MCF 10A (cell line): ENCODE results near the gene KCTD15. TPM values are rescaled to one million over a fixed set of nuclear protein-coding genes. Genes with fewer than 3 reads are reported as not detected.

ENCODE experiments used
- BruUV-seq: library from RNA; stranded (reverse); fragments of 400-500 nt; replicated peaks from 2 replicates; lab custom pipeline; 2021; lab: Mats Ljungman, UMichigan
- CTCF ChIA-PET: fragments of 300-600 bp; sonication (Branson Sonifier 250); formaldehyde crosslinking; extraction: SDS; loops from one replicate; lab custom pipeline; 2021; ENCODE audit warnings: antibody characterized with exemption, inconsistent platforms; lab: Yijun Ruan, JAX
- POLR2A ChIA-PET: fragments of 300-600, 350-650 bp; sonication (Branson Sonifier 250); formaldehyde crosslinking; extraction: SDS; loops from one replicate; lab custom pipeline; 2020; ENCODE audit warnings: antibody characterized with exemption, inconsistent platforms; lab: Yijun Ruan, JAX
- DNase-seq: peaks from one replicate; pipeline ENCODE4 v3.0.0-alpha.2; 2018; ENCODE audit not compliant: unreplicated experiment
- H3K27ac Mint-ChIP-seq: one replicate; pipeline ENCODE4 v1.8.0; 2022; ENCODE audit warnings: mild to moderate bottlenecking, low read depth, mixed read lengths; ENCODE audit not compliant: unreplicated experiment
- H3K27me3 Mint-ChIP-seq: one replicate; pipeline ENCODE4 v1.8.0; 2022; ENCODE audit warnings: mixed read lengths; ENCODE audit not compliant: insufficient read depth, unreplicated experiment
- H3K36me3 Mint-ChIP-seq: one replicate; pipeline ENCODE4 v1.8.0; 2022; ENCODE audit warnings: mild to moderate bottlenecking, moderate library complexity, mixed read lengths; ENCODE audit not compliant: insufficient read depth, unreplicated experiment
- H3K4me1 Mint-ChIP-seq: one replicate; pipeline ENCODE4 v1.8.0; 2022; ENCODE audit warnings: mixed read lengths; ENCODE audit not compliant: insufficient read depth, unreplicated experiment
- H3K4me3 Mint-ChIP-seq: one replicate; pipeline ENCODE4 v1.8.0; 2022; ENCODE audit warnings: mild to moderate bottlenecking, moderate library complexity, mixed read lengths; ENCODE audit not compliant: unreplicated experiment
- H3K9me3 Mint-ChIP-seq: one replicate; pipeline ENCODE4 v1.8.0; 2022; ENCODE audit warnings: mixed read lengths; ENCODE audit not compliant: unreplicated experiment
- CTCF ChIP-seq: fragments of 200-600 bp; IDR thresholded peaks from one replicate; pipeline ENCODE4 v1.8.0; 2022; ENCODE audit warnings: antibody characterized with exemption, mild to moderate bottlenecking; ENCODE audit not compliant: unreplicated experiment
- intact Hi-C: fragments of 100-400 bp; cut with micrococcal nuclease; formaldehyde crosslinking; loops from 2 replicates; pipeline ENCODE4 v1.14.1; 2022
- total RNA-seq: library from RNA; stranded (reverse); gene quantifications from 2 replicates; pipeline ENCODE4 v1.2.3, GENCODE V29; 2022

KCTD15 gene
- total RNA-seq, 1 experiment from 2014 or later, result 53.7 TPM

GRCh38 chr19:33752945-33753344 is 43.7 kb upstream of the KCTD15 start:
- intact Hi-C loops, result no loop called here
- no peaks in the 10 kb centered on the region for H3K27me3 Mint-ChIP-seq
- no TSS peak for BruUV-seq
- CTCF ChIA-PET, result no interaction called here
- H3K9me3 Mint-ChIP-seq, result no peaks in the 10 kb centered on the region
- no peaks in the 10 kb centered on the region for H3K36me3 Mint-ChIP-seq
- H3K27ac Mint-ChIP-seq, result no peak overlapping the region
- H3K4me3 Mint-ChIP-seq, result no peak overlapping the region
- no peak for TF ChIP-seq CTCF
- H3K4me1 Mint-ChIP-seq, result no peaks in the 10 kb centered on the region
- DNase-seq, result no peak
- POLR2A ChIA-PET, result no interaction called here

- Mint-ChIP-seq H3K36me3 (no peaks in the 10 kb centered on the region), H3K27me3 (no peaks in the 10 kb centered on the region), H3K9me3 (no peaks in the 10 kb centered on the region), H3K27ac (no peak overlapping the region), H3K4me1 (no peaks in the 10 kb centered on the region), H3K4me3 (no peak overlapping the region)
- ChIA-PET CTCF (interaction anchor here (0.6 to 2.1 kb wide), 2 partner anchors 12 to 24 kb away, joined by 3 to 8 read pairs; no protein-coding TSS in a partner anchor), POLR2A (interaction anchor here (0.6 kb wide), 1 partner anchor 522 kb away, joined by 3 read pairs; no protein-coding TSS in a partner anchor)
- no TSS peak for BruUV-seq
- intact Hi-C loops, result no loop called here
- TF ChIP-seq CTCF, result no peak
- no peak for DNase-seq
Measured at GRCh38 chr19:33754361-33754760, 42.3 kb upstream of the KCTD15 start.

- BruUV-seq, result no TSS peak
- DNase-seq, result no peak
- peaks cover 5% of the 10 kb centered on the region for H3K9me3 Mint-ChIP-seq
- no peak for TF ChIP-seq CTCF
- H3K36me3 Mint-ChIP-seq, result no peaks in the 10 kb centered on the region
- intact Hi-C loops, result no loop called here
- CTCF ChIA-PET, result interaction anchor here (0.6 to 2.1 kb wide), 4 partner anchors 16 to 342 kb away, joined by 3 to 8 read pairs (median 4); no protein-coding TSS in a partner anchor
- no peak overlapping the region for H3K4me3 Mint-ChIP-seq
- no peak overlapping the region for H3K27ac Mint-ChIP-seq
- POLR2A ChIA-PET, result interaction anchor here (0.6 kb wide), 1 partner anchor 379 kb away, joined by 3 read pairs; no protein-coding TSS in a partner anchor
- no peaks in the 10 kb centered on the region for H3K4me1 Mint-ChIP-seq
- H3K27me3 Mint-ChIP-seq, result no peaks in the 10 kb centered on the region
Measured at GRCh38 chr19:33755099-33756035, 41.3 kb upstream of the KCTD15 start.

GRCh38 chr19:33756177-33756576 is 40.5 kb upstream of the KCTD15 start:
- Mint-ChIP-seq H3K27me3 (no peaks in the 10 kb centered on the region), H3K27ac (no peak overlapping the region), H3K4me1 (no peaks in the 10 kb centered on the region), H3K36me3 (no peaks in the 10 kb centered on the region), H3K9me3 (peaks cover 5% of the 10 kb centered on the region), H3K4me3 (no peak overlapping the region)
- TF ChIP-seq CTCF, result no peak
- ChIA-PET CTCF (interaction anchor here (1.1 to 2.1 kb wide), 3 partner anchors 15 to 341 kb away, joined by 3 to 8 read pairs (median 6); no protein-coding TSS in a partner anchor), POLR2A (interaction anchor here (0.6 kb wide), 1 partner anchor 378 kb away, joined by 3 read pairs; no protein-coding TSS in a partner anchor)
- DNase-seq, result no peak
- BruUV-seq, result no TSS peak
- intact Hi-C loops, result no loop called here
